HepG2 (cell line): ENCODE data around the gene FRMD8. TPM values are rescaled to one million over a fixed set of nuclear protein-coding genes. Genes with fewer than 3 reads are reported as not detected.

Experiments used
- CREB1 ChIP-seq, 2 experiments: fragments of 450-650 bp in 1 of 2; IDR thresholded peaks; 2 replicates each; pipeline ENCODE4 v1.6.1; 2016 to 2017; ENCODE audit warnings: control low read depth in 1 of 2, mild to moderate bottlenecking in 1 of 2, missing compliant biosample characterization in 1 of 2, missing genetic modification characterization in 1 of 2
- DPF2 ChIP-seq: sonication (generic); formaldehyde crosslinking; IDR thresholded peaks from 2 replicates; pipeline ENCODE4 v1.4.0; 2020; ENCODE audit warnings: mild to moderate bottlenecking, low read depth, missing genetic modification reagents, borderline replicate concordance
- ERF ChIP-seq: IDR thresholded peaks from 2 replicates; pipeline ENCODE4 v1.6.1; 2018; ENCODE audit warnings: missing biosample characterization, missing genetic modification reagents
- FOXO1 ChIP-seq: sonication (generic); formaldehyde crosslinking; IDR thresholded peaks from 2 replicates; pipeline ENCODE4 v1.4.0; 2020; ENCODE audit warnings: missing genetic modification reagents
- HDAC1 ChIP-seq: sonication (generic); formaldehyde crosslinking; IDR thresholded peaks from 2 replicates; pipeline ENCODE4 v1.5.1; 2020; ENCODE audit warnings: mild to moderate bottlenecking, missing genetic modification reagents
- JUND ChIP-seq: sonication (generic); formaldehyde crosslinking; IDR thresholded peaks from 2 replicates; pipeline ENCODE4 v1.8.0; 2022; ENCODE audit warnings: mild to moderate bottlenecking, missing genetic modification reagents
- KDM2A ChIP-seq: sonication (generic); formaldehyde crosslinking; IDR thresholded peaks from 2 replicates; pipeline ENCODE4 v1.4.0; 2020; ENCODE audit warnings: low read depth, missing genetic modification reagents, borderline replicate concordance
- MZF1 ChIP-seq: sonication (generic); formaldehyde crosslinking; IDR thresholded peaks from 2 replicates; pipeline ENCODE4 v1.8.1; 2023; ENCODE audit warnings: mild to moderate bottlenecking, missing genetic modification reagents, borderline replicate concordance
- THAP11 ChIP-seq: IDR thresholded peaks from 2 replicates; pipeline ENCODE4 v1.6.1; 2016; ENCODE audit warnings: missing biosample characterization, missing genetic modification reagents
- WIZ ChIP-seq: sonication (generic); formaldehyde crosslinking; IDR thresholded peaks from 2 replicates; pipeline ENCODE4 v1.5.1; 2020; ENCODE audit warnings: mild to moderate bottlenecking, missing genetic modification reagents
- ZBTB1 ChIP-seq: sonication (generic); formaldehyde crosslinking; IDR thresholded peaks from 2 replicates; pipeline ENCODE4 v1.4.0; 2020; ENCODE audit warnings: missing genetic modification reagents, borderline replicate concordance
- ZBTB3 ChIP-seq: sonication (generic); formaldehyde crosslinking; IDR thresholded peaks from 2 replicates; pipeline ENCODE4 v1.4.0; 2020; ENCODE audit warnings: low read depth, mild to moderate bottlenecking, moderate library complexity, missing genetic modification reagents, borderline replicate concordance
- ZNF256 ChIP-seq: sonication (generic); formaldehyde crosslinking; conservative IDR thresholded peaks from 2 replicates; pipeline ENCODE4 v1.4.0; 2020; ENCODE audit warnings: missing genetic modification reagents
- ZNF317 ChIP-seq: sonication (generic); formaldehyde crosslinking; IDR thresholded peaks from 2 replicates; pipeline ENCODE4 v1.5.0; 2020; ENCODE audit warnings: mild to moderate bottlenecking, missing genetic modification reagents
- ZNF558 ChIP-seq: sonication (generic); formaldehyde crosslinking; IDR thresholded peaks from 2 replicates; pipeline ENCODE4 v1.9.0; 2022; ENCODE audit warnings: mild to moderate bottlenecking, missing genetic modification reagents, borderline replicate concordance
- polyA plus RNA-seq, 8 experiments: library from polyadenylated mRNA; depleted of rRNA in 3 of 8; stranded (reverse) in 7 of 8; unstranded in 1 of 8; fragments of >200 nt; fragmentation: Illumina TruSeq in 4 of 8; extraction: Trizol in 4 of 8; gene quantifications; 2 replicates each; pipeline versions ENCODE4 v1.2.1 to v1.2.3, GENCODE V29; 2011 to 2016; ENCODE audit warnings: low read depth in 4 of 8, missing spikeins in 1 of 8, mixed read lengths in 1 of 8; ENCODE audit not compliant: insufficient read depth in 1 of 8
- total RNA-seq, 5 experiments: library from RNA; depleted of rRNA; stranded (reverse); fragments of >200 nt; fragmentation: Illumina TruSeq; extraction: Trizol; gene quantifications; 2 replicates each; pipeline ENCODE4 v1.2.3, GENCODE V29; 2016; ENCODE audit warnings: low read depth in 1 of 5
- TF ChIP-seq, protein P1 (sequence below), 2 experiments: sonication (generic) in 1 of 2; formaldehyde crosslinking in 1 of 2; IDR thresholded peaks; 2 replicates each; pipeline versions ENCODE4 v1.6.1 to v1.9.0; 2014 to 2022; ENCODE audit warnings: antibody characterized with exemption in 1 of 2, borderline replicate concordance in 1 of 2, inconsistent platforms in 1 of 2, low read depth in 1 of 2, missing genetic modification reagents in 1 of 2
- TF ChIP-seq, protein P2 (sequence below): sonication (generic); formaldehyde crosslinking; IDR thresholded peaks from 2 replicates; pipeline ENCODE4 v1.4.0; 2020; ENCODE audit warnings: mild to moderate bottlenecking, low read depth, missing genetic modification reagents
- TF ChIP-seq, protein P3 (sequence below): sonication (generic); formaldehyde crosslinking; IDR thresholded peaks from 2 replicates; pipeline ENCODE4 v1.4.0; 2020; ENCODE audit warnings: missing genetic modification reagents, borderline replicate concordance
- TF ChIP-seq, protein P4 (sequence below): IDR thresholded peaks from 2 replicates; pipeline ENCODE4 v1.6.1; 2016; ENCODE audit warnings: low read depth, borderline replicate concordance

Gene FRMD8
- total and polyA plus RNA-seq, 2 of the 13 experiments (the other 11 are each of a cell fraction or from before 2014, with no cell fraction given): 5.8 to 20.6 TPM

DNA sequence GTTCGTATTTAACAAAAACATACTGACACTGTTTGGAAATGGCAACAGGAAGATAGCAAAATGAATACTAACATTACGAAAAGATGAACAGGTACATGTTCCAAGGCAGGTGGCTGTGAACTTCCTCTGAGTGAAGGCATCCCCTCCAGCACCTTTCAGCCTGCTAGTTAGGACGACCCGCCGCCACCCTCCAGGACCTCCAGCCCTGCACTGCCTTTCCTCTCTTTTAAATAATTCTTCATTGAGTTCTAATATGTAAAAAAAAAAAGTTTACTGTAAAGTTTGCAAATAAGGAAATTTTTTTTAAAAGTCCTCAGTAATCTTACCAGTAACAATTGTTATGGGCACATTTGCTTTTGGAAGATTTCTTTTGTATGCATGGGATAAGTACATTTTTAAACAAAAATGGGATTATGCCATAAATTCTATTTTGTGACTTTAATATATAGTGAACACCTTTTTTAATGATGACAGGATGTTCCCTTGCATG, 42.2 kb downstream of the FRMD8 start (continued):
- TF ChIP-seq ZNF558 (CRISPR knock-in tag) (no peak), MZF1 (CRISPR knock-in tag) (no peak), ZBTB1 (CRISPR knock-in tag) (no peak), ZBTB3 (CRISPR knock-in tag) (no peak), DPF2 (CRISPR knock-in tag) (no peak), JUND (CRISPR knock-in tag) (no peak), HDAC1 (CRISPR knock-in tag) (no peak), WIZ (CRISPR knock-in tag) (no peak), THAP11 (CRISPR knock-in tag) (peak; percentile 33; the same call in 1 of the 2 replicates), CREB1 (IDR thresholded peaks at IDR 0.05) (no peak), CREB1 (CRISPR knock-in tag; IDR thresholded peaks at IDR 0.05) (0 out of 2 replicates have a peak, but pooled peaks have one; percentile 6), FOXO1 (CRISPR knock-in tag) (no peak), ERF (CRISPR knock-in tag) (no peak), KDM2A (CRISPR knock-in tag) (no peak), ZNF317 (CRISPR knock-in tag) (no peak), ZNF256 (CRISPR knock-in tag) (no peak)
- TF ChIP-seq, protein P1, sequence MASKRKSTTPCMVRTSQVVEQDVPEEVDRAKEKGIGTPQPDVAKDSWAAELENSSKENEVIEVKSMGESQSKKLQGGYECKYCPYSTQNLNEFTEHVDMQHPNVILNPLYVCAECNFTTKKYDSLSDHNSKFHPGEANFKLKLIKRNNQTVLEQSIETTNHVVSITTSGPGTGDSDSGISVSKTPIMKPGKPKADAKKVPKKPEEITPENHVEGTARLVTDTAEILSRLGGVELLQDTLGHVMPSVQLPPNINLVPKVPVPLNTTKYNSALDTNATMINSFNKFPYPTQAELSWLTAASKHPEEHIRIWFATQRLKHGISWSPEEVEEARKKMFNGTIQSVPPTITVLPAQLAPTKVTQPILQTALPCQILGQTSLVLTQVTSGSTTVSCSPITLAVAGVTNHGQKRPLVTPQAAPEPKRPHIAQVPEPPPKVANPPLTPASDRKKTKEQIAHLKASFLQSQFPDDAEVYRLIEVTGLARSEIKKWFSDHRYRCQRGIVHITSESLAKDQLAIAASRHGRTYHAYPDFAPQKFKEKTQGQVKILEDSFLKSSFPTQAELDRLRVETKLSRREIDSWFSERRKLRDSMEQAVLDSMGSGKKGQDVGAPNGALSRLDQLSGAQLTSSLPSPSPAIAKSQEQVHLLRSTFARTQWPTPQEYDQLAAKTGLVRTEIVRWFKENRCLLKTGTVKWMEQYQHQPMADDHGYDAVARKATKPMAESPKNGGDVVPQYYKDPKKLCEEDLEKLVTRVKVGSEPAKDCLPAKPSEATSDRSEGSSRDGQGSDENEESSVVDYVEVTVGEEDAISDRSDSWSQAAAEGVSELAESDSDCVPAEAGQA (IDR thresholded peaks at IDR 0.05; ENCODE audit: low read depth): no peak
- TF ChIP-seq, protein P1 (CRISPR knock-in tag; IDR thresholded peaks at IDR 0.05; ENCODE audit: borderline replicate concordance): no peak
- TF ChIP-seq, protein P2, sequence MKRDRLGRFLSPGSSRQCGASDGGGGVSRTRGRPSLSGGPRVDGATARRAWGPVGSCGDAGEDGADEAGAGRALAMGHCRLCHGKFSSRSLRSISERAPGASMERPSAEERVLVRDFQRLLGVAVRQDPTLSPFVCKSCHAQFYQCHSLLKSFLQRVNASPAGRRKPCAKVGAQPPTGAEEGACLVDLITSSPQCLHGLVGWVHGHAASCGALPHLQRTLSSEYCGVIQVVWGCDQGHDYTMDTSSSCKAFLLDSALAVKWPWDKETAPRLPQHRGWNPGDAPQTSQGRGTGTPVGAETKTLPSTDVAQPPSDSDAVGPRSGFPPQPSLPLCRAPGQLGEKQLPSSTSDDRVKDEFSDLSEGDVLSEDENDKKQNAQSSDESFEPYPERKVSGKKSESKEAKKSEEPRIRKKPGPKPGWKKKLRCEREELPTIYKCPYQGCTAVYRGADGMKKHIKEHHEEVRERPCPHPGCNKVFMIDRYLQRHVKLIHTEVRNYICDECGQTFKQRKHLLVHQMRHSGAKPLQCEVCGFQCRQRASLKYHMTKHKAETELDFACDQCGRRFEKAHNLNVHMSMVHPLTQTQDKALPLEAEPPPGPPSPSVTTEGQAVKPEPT: no peak
- TF ChIP-seq, protein P3, sequence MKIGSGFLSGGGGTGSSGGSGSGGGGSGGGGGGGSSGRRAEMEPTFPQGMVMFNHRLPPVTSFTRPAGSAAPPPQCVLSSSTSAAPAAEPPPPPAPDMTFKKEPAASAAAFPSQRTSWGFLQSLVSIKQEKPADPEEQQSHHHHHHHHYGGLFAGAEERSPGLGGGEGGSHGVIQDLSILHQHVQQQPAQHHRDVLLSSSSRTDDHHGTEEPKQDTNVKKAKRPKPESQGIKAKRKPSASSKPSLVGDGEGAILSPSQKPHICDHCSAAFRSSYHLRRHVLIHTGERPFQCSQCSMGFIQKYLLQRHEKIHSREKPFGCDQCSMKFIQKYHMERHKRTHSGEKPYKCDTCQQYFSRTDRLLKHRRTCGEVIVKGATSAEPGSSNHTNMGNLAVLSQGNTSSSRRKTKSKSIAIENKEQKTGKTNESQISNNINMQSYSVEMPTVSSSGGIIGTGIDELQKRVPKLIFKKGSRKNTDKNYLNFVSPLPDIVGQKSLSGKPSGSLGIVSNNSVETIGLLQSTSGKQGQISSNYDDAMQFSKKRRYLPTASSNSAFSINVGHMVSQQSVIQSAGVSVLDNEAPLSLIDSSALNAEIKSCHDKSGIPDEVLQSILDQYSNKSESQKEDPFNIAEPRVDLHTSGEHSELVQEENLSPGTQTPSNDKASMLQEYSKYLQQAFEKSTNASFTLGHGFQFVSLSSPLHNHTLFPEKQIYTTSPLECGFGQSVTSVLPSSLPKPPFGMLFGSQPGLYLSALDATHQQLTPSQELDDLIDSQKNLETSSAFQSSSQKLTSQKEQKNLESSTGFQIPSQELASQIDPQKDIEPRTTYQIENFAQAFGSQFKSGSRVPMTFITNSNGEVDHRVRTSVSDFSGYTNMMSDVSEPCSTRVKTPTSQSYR (CRISPR knock-in tag): no peak
- TF ChIP-seq, protein P4, sequence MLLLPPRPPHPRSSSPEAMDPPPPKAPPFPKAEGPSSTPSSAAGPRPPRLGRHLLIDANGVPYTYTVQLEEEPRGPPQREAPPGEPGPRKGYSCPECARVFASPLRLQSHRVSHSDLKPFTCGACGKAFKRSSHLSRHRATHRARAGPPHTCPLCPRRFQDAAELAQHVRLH (CRISPR knock-in tag): no peak
